Measurements from ENCODE around the gene RALGAPA2.

Gene RALGAPA2

GRCh38 chr20:20536240-20536933, 176.1 kb downstream of the RALGAPA2 start:
- no peak for DNase-seq (ENCODE audit: low read depth in 2 of 2)

GRCh38 chr20:20535051-20535450, 177.4 kb downstream of the RALGAPA2 start:
- DNase-seq (ENCODE audit: low read depth in 2 of 2): no peak

- no peak for DNase-seq (ENCODE audit: low read depth in 2 of 2)
Observed at GRCh38 chr20:20531283-20531682, 181.2 kb downstream of the RALGAPA2 start.

GRCh38 chr20:20530428-20531151, 181.9 kb downstream of the RALGAPA2 start:
- DNase-seq (ENCODE audit: low read depth in 2 of 2): no peak

- DNase-seq (ENCODE audit: low read depth in 2 of 2): no peak
Observed at GRCh38 chr20:20529597-20529996, 182.8 kb downstream of the RALGAPA2 start.

GRCh38 chr20:20528861-20529260, 183.6 kb downstream of the RALGAPA2 start:
- no peak for DNase-seq (ENCODE audit: low read depth in 2 of 2)

GRCh38 chr20:20527661-20528060, 184.8 kb downstream of the RALGAPA2 start:
- no peak for DNase-seq (ENCODE audit: low read depth in 2 of 2)

- DNase-seq (ENCODE audit: low read depth in 2 of 2): no peak
Observed at GRCh38 chr20:20525756-20526155, 186.7 kb downstream of the RALGAPA2 start.

- no peak for DNase-seq (ENCODE audit: low read depth in 2 of 2)
Observed at GRCh38 chr20:20525214-20525613, 187.2 kb downstream of the RALGAPA2 start.

GRCh38 chr20:20524756-20525155, 187.7 kb downstream of the RALGAPA2 start:
- no peak for DNase-seq (ENCODE audit: low read depth in 2 of 2)

- no peak for DNase-seq (ENCODE audit: low read depth in 2 of 2)
Observed at GRCh38 chr20:20521736-20522135, 190.7 kb downstream of the RALGAPA2 start.

- no peak for DNase-seq (ENCODE audit: low read depth in 2 of 2)
Observed at GRCh38 chr20:20520776-20521175, 191.7 kb downstream of the RALGAPA2 start.

GRCh38 chr20:20519269-20519668, 193.2 kb downstream of the RALGAPA2 start:
- no peak for DNase-seq (ENCODE audit: low read depth in 2 of 2)

- no peak for DNase-seq (ENCODE audit: low read depth in 2 of 2)
Observed at GRCh38 chr20:20518263-20518662, 194.2 kb downstream of the RALGAPA2 start.

- DNase-seq (ENCODE audit: low read depth in 2 of 2): no peak
Observed at GRCh38 chr20:20517296-20517695, 195.1 kb downstream of the RALGAPA2 start.

GRCh38 chr20:20513720-20514119, 198.7 kb downstream of the RALGAPA2 start:
- DNase-seq (ENCODE audit: low read depth in 2 of 2): no peak

GRCh38 chr20:20505554-20505953, 206.9 kb downstream of the RALGAPA2 start:
- DNase-seq (ENCODE audit: low read depth in 2 of 2): no peak

- DNase-seq (ENCODE audit: low read depth in 2 of 2): no peak
Observed at GRCh38 chr20:20503777-20504530, 208.5 kb downstream of the RALGAPA2 start.

- DNase-seq (ENCODE audit: low read depth in 2 of 2): no peak
Observed at GRCh38 chr20:20501128-20501527, 211.3 kb downstream of the RALGAPA2 start.

- DNase-seq (ENCODE audit: low read depth in 2 of 2): no peak
Observed at GRCh38 chr20:20500312-20500711, 212.1 kb downstream of the RALGAPA2 start.

- no peak for DNase-seq (ENCODE audit: low read depth in 2 of 2)
Observed at GRCh38 chr20:20499439-20499838, 213.0 kb downstream of the RALGAPA2 start.

GRCh38 chr20:20498076-20498861, 214.2 kb downstream of the RALGAPA2 start:
- no peak for DNase-seq (ENCODE audit: low read depth in 2 of 2)

Data from stimulated activated CD4-positive, alpha-beta T cell treated with anti-CD3 and anti-CD28 coated beads, Interleukin-12 subunit alpha, Interleukin-12 subunit beta, amount 100 ng/mL, for 24 hours (primary cell).